ENCODE measurements around the gene KLF3.
A peak's percentile ranks its signal among the peaks of the same experiment; 100 is the strongest.

Gene KLF3

GRCh38 chr4:38621028-38621684, 42.8 kb upstream of the KLF3 start (continued):
- no peak for TF ChIP-seq ZNF48 (tag by site-specific recombination; IDR thresholded peaks at IDR 0.05)
- TF ChIP-seq ZNF433 (tag by site-specific recombination; IDR thresholded peaks at IDR 0.05; ENCODE audit: low read depth): no peak
- TF ChIP-seq ZNF488 (tag by site-specific recombination; IDR thresholded peaks at IDR 0.05): no peak
- TF ChIP-seq ZNF580 (tag by site-specific recombination; IDR thresholded peaks at IDR 0.05): 0 out of 2 replicates have a peak, but pooled peaks have one; percentile 30
- TF ChIP-seq CTCF (tag by site-specific recombination; IDR thresholded peaks at IDR 0.05): no peak
- no peak for TF ChIP-seq ZSCAN16 (tag by site-specific recombination; IDR thresholded peaks at IDR 0.05)
- TF ChIP-seq ZNF792 (tag by site-specific recombination; IDR thresholded peaks at IDR 0.05): 0 out of 2 replicates have a peak, but pooled peaks have one; percentile 64
- TF ChIP-seq ZXDB (tag by site-specific recombination; IDR thresholded peaks at IDR 0.05): peak; percentile 63; the same call in 1 of the 2 replicates
- TF ChIP-seq SALL2 (tag by site-specific recombination; IDR thresholded peaks at IDR 0.05; ENCODE audit: borderline replicate concordance): no peak
- TF ChIP-seq ZNF148 (tag by site-specific recombination; IDR thresholded peaks at IDR 0.05; ENCODE audit: borderline replicate concordance): no peak
- TF ChIP-seq ZNF138 (tag by site-specific recombination; IDR thresholded peaks at IDR 0.05; ENCODE audit: borderline replicate concordance): no peak
- TF ChIP-seq ZSCAN23 (tag by site-specific recombination; IDR thresholded peaks at IDR 0.05): 0 out of 2 replicates have a peak, but pooled peaks have one; percentile 42
- no peak for TF ChIP-seq ZBTB6 (tag by site-specific recombination; IDR thresholded peaks at IDR 0.05)
- TF ChIP-seq RBAK (tag by site-specific recombination; IDR thresholded peaks at IDR 0.05): no peak
- TF ChIP-seq ZNF776 (tag by site-specific recombination; IDR thresholded peaks at IDR 0.05; ENCODE audit: borderline replicate concordance): no peak
- TF ChIP-seq ATF2 (tag by site-specific recombination; IDR thresholded peaks at IDR 0.05; ENCODE audit: low read depth): peak; percentile 78
- TF ChIP-seq YY2 (tag by site-specific recombination; IDR thresholded peaks at IDR 0.05): no peak
- no peak for TF ChIP-seq ZNF560 (tag by site-specific recombination; IDR thresholded peaks at IDR 0.05; ENCODE audit: borderline replicate concordance)
- no peak for TF ChIP-seq ZNF248 (tag by site-specific recombination; IDR thresholded peaks at IDR 0.05)
- TF ChIP-seq ZNF707 (tag by site-specific recombination; IDR thresholded peaks at IDR 0.05): no peak
- peak; percentile 62; the same call in 1 of the 2 replicates for TF ChIP-seq PRDM1 (tag by site-specific recombination; IDR thresholded peaks at IDR 0.05)
- TF ChIP-seq ZNF26 (tag by site-specific recombination; IDR thresholded peaks at IDR 0.05): no peak
- no peak for TF ChIP-seq ZNF530 (tag by site-specific recombination; IDR thresholded peaks at IDR 0.05; ENCODE audit: low read depth)
- TF ChIP-seq ZNF513 (tag by site-specific recombination; IDR thresholded peaks at IDR 0.05): no peak
- TF ChIP-seq ZNF18 (tag by site-specific recombination; IDR thresholded peaks at IDR 0.05): no peak
- TF ChIP-seq SCRT1 (tag by site-specific recombination; IDR thresholded peaks at IDR 0.05; ENCODE audit: borderline replicate concordance): peak; percentile 46; the same call in 1 of the 2 replicates
